ENCODE measurements around the gene KIF4A.
A peak's percentile ranks its signal among the peaks of the same experiment; 100 is the strongest.

Gene KIF4A

DNA sequence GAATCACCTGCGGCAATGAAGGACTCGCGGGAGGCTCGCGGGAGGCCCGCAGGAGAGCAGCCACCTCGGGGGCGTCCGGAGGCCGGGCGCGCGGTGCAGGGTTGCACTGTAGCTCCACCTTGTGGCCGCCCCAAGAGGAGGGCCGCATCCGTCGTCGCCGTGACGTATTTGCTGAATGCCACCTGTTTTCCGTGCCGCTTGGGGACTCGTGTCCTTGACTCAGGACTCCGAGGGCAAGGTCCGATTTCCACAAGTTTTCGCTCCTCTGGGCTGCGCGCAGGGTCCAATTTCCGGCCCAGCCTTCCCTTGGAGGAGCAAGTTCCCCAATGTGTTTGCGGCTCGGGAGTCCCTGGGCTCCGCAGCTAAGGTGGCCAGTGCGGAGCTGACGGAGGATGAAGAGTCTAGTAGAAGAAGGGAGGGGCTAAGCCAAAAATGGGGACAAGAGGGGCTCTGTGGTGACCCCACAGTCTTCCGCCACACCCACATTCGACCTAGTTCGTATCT is 144.0 kb downstream of the KIF4A start:
- DNase-seq (ENCODE audit: low read depth in 1 of 2, low spot score in 1 of 2) = peak; percentile 40 to 48
- peaks cover 4% of the 10 kb centered on the region for H3K27me3 ChIP-seq (ENCODE audit: insufficient read depth, poor library complexity, severe bottlenecking)
- H3K27ac ChIP-seq (replicated peaks) = no peak overlapping the region
- TF ChIP-seq, protein P1, sequence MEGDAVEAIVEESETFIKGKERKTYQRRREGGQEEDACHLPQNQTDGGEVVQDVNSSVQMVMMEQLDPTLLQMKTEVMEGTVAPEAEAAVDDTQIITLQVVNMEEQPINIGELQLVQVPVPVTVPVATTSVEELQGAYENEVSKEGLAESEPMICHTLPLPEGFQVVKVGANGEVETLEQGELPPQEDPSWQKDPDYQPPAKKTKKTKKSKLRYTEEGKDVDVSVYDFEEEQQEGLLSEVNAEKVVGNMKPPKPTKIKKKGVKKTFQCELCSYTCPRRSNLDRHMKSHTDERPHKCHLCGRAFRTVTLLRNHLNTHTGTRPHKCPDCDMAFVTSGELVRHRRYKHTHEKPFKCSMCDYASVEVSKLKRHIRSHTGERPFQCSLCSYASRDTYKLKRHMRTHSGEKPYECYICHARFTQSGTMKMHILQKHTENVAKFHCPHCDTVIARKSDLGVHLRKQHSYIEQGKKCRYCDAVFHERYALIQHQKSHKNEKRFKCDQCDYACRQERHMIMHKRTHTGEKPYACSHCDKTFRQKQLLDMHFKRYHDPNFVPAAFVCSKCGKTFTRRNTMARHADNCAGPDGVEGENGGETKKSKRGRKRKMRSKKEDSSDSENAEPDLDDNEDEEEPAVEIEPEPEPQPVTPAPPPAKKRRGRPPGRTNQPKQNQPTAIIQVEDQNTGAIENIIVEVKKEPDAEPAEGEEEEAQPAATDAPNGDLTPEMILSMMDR (IDR thresholded peaks at IDR 0.05; ENCODE audit: insufficient read depth, low read length) = peak; percentile 29
- TF ChIP-seq GABPA (IDR thresholded peaks at IDR 0.05; ENCODE audit: low read depth) = no peak
- peak overlapping the region; percentile 63 for H3K4me3 ChIP-seq (replicated peaks; ENCODE audit: insufficient read depth, low read length)

DNA sequence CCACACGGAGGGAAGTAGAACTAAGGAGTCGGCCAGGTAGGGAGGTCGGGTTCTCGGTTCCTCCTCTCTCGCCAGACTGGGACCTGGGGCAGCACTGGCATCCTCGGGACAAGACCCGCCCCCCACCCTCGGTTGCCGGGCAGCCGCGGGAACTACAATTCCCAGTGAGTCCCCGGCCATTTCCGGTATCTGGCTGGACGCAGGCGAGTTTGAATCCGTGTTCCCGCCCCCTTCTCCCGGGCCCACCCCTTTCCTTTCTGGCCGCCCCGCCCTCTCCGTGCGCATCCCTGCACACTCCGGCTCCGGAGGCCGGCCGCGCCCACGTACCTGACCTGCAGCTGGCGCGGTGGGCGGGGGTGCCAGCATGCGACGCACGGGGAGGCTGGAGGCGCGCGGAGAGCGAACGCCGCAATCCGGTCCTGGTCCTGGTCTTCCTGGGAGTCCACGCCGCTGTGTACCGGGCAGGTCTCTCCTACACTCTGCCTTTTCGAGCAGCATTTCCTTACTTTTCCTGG is 144.5 kb downstream of the KIF4A start:
- H3K4me3 ChIP-seq (replicated peaks; ENCODE audit: insufficient read depth, low read length) = peak overlapping the region; percentile 63
- TF ChIP-seq, protein P1 (IDR thresholded peaks at IDR 0.05; ENCODE audit: insufficient read depth, low read length) = no peak
- TF ChIP-seq GABPA (IDR thresholded peaks at IDR 0.05; ENCODE audit: low read depth) (no peak), POLR2AphosphoS5 (IDR thresholded peaks at IDR 0.05; ENCODE audit: low read depth) (no peak), SPI1 (IDR thresholded peaks at IDR 0.05; ENCODE audit: borderline replicate concordance, low read depth) (no peak)
- TF ChIP-seq, protein P2, sequence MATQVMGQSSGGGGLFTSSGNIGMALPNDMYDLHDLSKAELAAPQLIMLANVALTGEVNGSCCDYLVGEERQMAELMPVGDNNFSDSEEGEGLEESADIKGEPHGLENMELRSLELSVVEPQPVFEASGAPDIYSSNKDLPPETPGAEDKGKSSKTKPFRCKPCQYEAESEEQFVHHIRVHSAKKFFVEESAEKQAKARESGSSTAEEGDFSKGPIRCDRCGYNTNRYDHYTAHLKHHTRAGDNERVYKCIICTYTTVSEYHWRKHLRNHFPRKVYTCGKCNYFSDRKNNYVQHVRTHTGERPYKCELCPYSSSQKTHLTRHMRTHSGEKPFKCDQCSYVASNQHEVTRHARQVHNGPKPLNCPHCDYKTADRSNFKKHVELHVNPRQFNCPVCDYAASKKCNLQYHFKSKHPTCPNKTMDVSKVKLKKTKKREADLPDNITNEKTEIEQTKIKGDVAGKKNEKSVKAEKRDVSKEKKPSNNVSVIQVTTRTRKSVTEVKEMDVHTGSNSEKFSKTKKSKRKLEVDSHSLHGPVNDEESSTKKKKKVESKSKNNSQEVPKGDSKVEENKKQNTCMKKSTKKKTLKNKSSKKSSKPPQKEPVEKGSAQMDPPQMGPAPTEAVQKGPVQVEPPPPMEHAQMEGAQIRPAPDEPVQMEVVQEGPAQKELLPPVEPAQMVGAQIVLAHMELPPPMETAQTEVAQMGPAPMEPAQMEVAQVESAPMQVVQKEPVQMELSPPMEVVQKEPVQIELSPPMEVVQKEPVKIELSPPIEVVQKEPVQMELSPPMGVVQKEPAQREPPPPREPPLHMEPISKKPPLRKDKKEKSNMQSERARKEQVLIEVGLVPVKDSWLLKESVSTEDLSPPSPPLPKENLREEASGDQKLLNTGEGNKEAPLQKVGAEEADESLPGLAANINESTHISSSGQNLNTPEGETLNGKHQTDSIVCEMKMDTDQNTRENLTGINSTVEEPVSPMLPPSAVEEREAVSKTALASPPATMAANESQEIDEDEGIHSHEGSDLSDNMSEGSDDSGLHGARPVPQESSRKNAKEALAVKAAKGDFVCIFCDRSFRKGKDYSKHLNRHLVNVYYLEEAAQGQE (IDR thresholded peaks at IDR 0.05; ENCODE audit: insufficient replicate concordance, low read depth) = no peak
- peak in 1 of 2 experiments; percentile 46 for DNase-seq (ENCODE audit: low read depth in 1 of 2, low spot score in 1 of 2)
- H3K27ac ChIP-seq (replicated peaks) = no peak overlapping the region
- H3K27me3 ChIP-seq (ENCODE audit: insufficient read depth, poor library complexity, severe bottlenecking) = peaks cover 4% of the 10 kb centered on the region

DNA sequence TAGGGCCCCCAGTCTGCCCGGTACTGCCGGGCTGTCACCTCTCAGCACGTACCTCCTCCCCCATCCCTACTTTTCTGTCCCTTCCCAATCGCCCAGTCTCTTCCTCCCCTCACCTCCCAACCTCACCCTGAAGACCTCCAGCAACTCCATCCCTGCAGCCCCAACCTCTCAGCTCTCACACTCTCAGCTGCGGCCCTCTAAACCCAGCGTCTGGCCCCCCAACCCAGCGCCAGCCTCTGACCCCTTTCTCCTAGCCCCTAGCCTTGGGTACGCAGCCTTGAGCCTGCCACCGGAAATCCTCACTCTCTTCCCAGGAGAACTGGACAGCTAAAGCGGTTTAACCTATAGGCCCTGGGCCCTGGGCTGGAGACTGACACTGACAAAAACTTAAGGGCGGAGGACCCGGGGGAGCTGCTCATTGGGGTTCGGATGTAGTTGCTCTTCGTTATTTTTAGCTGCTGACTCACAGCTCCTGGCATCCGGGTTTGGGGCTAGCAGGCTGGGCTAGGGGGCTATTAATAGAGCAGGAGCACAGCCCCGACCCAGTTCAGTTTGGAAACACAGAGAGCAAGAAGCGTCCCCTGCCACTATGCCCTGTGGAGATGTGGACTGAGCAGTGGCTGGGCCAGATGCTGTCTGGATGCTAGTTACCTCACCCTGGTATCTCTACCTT is 145.1 kb downstream of the KIF4A start:
- Histone ChIP-seq H3K27me3 (ENCODE audit: insufficient read depth, poor library complexity, severe bottlenecking) (peaks cover 4% of the 10 kb centered on the region), H3K27ac (replicated peaks) (no peak overlapping the region), H3K4me3 (replicated peaks; ENCODE audit: insufficient read depth, low read length) (peak overlapping the region; percentile 63)
- no peak for DNase-seq (ENCODE audit: low read depth in 1 of 2, low spot score in 1 of 2)
- TF ChIP-seq POLR2AphosphoS5 (IDR thresholded peaks at IDR 0.05; ENCODE audit: low read depth) (no peak), SPI1 (IDR thresholded peaks at IDR 0.05; ENCODE audit: borderline replicate concordance, low read depth) (no peak), GABPA (IDR thresholded peaks at IDR 0.05; ENCODE audit: low read depth) (no peak)
- TF ChIP-seq, protein P2 (IDR thresholded peaks at IDR 0.05; ENCODE audit: insufficient replicate concordance, low read depth) = no peak
- TF ChIP-seq, protein P1 (IDR thresholded peaks at IDR 0.05; ENCODE audit: insufficient read depth, low read length) = no peak
